ENCODE data around the gene OR5AK2. TPM values are rescaled to one million over a fixed set of nuclear protein-coding genes. Genes with fewer than 3 reads are reported as not detected.

OR5AK2 gene
- total and polyA plus RNA-seq, 2 donors (not counting 1 experiment from before 2014, with no cell fraction given): not detected

DNA sequence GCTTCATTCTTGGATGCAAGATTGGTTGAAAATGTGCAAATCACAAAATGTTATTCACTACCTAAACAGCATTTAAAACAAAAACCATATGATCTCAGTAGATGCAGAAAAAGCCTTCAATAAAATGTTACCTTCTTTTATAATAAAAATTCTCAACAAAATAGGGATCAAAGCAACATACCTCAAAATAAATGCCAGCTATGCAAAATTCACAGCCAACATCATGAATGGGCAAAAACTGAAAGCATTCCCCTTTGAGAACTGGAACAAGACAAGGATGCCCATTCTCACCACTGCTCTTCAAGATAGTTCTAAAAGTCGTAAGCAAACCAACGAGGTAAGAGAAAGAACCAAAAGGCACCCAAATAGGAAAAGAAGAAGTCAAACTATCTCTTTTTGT is 2.0 kb downstream of the OR5AK2 start:
- Histone ChIP-seq H4K20me1 (ENCODE audit: control insufficient read depth, extremely low read depth, insufficient read depth, low read length) (no peaks in the 10 kb centered on the region), H3K27ac (ENCODE audit: insufficient read depth, low read length) (no peak overlapping the region), H3K9ac (ENCODE audit: insufficient read depth, low read length) (no peak overlapping the region), H3K27me3 (ENCODE audit: control insufficient read depth, insufficient read depth, low read length) (no peaks in the 10 kb centered on the region), H3K4me1 (ENCODE audit: control insufficient read depth, extremely low read depth, insufficient read depth, low read length) (no peaks in the 10 kb centered on the region), H3K4me2 (ENCODE audit: extremely low read depth, insufficient read depth, low read length) (no peak overlapping the region), H3K9me3 (ENCODE audit: control insufficient read depth, insufficient read depth, low read depth, low read length) (no peaks in the 10 kb centered on the region), H3K36me3 (ENCODE audit: control insufficient read depth, insufficient read depth, low read length) (no peaks in the 10 kb centered on the region), H2AFZ (ENCODE audit: low read length) (no peak overlapping the region), H3K79me2 (ENCODE audit: control insufficient read depth, insufficient read depth, low read length) (no peaks in the 10 kb centered on the region), H3K4me3 (replicated peaks in 1 of 4; ENCODE audit: control extremely low read depth in 1 of 4, insufficient read depth in 1 of 4, low read depth in 3 of 4, low read length in 4 of 4) (no peak overlapping the region)
- no peak for DNase-seq (ENCODE audit: low read depth in 2 of 2)
- TF ChIP-seq, protein P1, sequence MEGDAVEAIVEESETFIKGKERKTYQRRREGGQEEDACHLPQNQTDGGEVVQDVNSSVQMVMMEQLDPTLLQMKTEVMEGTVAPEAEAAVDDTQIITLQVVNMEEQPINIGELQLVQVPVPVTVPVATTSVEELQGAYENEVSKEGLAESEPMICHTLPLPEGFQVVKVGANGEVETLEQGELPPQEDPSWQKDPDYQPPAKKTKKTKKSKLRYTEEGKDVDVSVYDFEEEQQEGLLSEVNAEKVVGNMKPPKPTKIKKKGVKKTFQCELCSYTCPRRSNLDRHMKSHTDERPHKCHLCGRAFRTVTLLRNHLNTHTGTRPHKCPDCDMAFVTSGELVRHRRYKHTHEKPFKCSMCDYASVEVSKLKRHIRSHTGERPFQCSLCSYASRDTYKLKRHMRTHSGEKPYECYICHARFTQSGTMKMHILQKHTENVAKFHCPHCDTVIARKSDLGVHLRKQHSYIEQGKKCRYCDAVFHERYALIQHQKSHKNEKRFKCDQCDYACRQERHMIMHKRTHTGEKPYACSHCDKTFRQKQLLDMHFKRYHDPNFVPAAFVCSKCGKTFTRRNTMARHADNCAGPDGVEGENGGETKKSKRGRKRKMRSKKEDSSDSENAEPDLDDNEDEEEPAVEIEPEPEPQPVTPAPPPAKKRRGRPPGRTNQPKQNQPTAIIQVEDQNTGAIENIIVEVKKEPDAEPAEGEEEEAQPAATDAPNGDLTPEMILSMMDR (conservative IDR thresholded peaks at IDR 0.05 in 1 of 2, IDR thresholded peaks at IDR 0.05 in 1 of 2; ENCODE audit: low read depth in 1 of 2, low read length in 2 of 2): no peak
- no peak for TF ChIP-seq EZH2 (IDR thresholded peaks at IDR 0.05; ENCODE audit: low read length, missing control alignments)

DNA sequence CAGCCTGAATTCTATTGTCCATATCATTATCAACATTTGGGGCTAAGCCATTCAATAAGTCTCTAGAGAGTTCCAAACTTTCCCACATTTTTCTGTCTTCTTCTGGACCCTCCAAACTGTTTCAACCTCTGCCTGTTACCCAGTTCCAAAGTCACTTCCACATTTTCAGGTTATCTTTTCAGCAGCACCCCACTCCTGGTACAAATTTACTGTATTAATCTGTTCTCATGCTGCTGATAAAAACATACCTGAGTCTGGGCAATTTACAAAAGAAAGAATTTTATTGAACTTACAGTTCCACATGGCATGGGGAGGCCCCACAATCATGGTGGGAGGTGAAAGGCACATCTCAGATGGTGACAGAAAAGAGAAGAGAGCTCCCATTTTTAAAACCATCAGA is 5.8 kb downstream of the OR5AK2 start:
- no peaks in the 10 kb centered on the region for H3K4me1 ChIP-seq (ENCODE audit: control insufficient read depth, extremely low read depth, insufficient read depth, low read length)
- no peak overlapping the region for H3K4me3 ChIP-seq (replicated peaks in 1 of 4; ENCODE audit: control extremely low read depth in 1 of 4, insufficient read depth in 1 of 4, low read depth in 3 of 4, low read length in 4 of 4)
- H3K4me2 ChIP-seq (ENCODE audit: extremely low read depth, insufficient read depth, low read length): no peak overlapping the region
- H4K20me1 ChIP-seq (ENCODE audit: control insufficient read depth, extremely low read depth, insufficient read depth, low read length): no peaks in the 10 kb centered on the region
- H3K27ac ChIP-seq (ENCODE audit: insufficient read depth, low read length): no peak overlapping the region
- no peaks in the 10 kb centered on the region for H3K27me3 ChIP-seq (ENCODE audit: control insufficient read depth, insufficient read depth, low read length)
- H3K9ac ChIP-seq (ENCODE audit: insufficient read depth, low read length): no peak overlapping the region
- no peak overlapping the region for H2AFZ ChIP-seq (ENCODE audit: low read length)
- no peaks in the 10 kb centered on the region for H3K9me3 ChIP-seq (ENCODE audit: control insufficient read depth, insufficient read depth, low read depth, low read length)
- TF ChIP-seq, protein P1 (conservative IDR thresholded peaks at IDR 0.05 in 1 of 2, IDR thresholded peaks at IDR 0.05 in 1 of 2; ENCODE audit: low read depth in 1 of 2, low read length in 2 of 2): no peak
- no peak for TF ChIP-seq EZH2 (IDR thresholded peaks at IDR 0.05; ENCODE audit: low read length, missing control alignments)
- H3K36me3 ChIP-seq (ENCODE audit: control insufficient read depth, insufficient read depth, low read length): no peaks in the 10 kb centered on the region
- H3K79me2 ChIP-seq (ENCODE audit: control insufficient read depth, insufficient read depth, low read length): no peaks in the 10 kb centered on the region
- no peak for DNase-seq (ENCODE audit: low read depth in 2 of 2)

DNA sequence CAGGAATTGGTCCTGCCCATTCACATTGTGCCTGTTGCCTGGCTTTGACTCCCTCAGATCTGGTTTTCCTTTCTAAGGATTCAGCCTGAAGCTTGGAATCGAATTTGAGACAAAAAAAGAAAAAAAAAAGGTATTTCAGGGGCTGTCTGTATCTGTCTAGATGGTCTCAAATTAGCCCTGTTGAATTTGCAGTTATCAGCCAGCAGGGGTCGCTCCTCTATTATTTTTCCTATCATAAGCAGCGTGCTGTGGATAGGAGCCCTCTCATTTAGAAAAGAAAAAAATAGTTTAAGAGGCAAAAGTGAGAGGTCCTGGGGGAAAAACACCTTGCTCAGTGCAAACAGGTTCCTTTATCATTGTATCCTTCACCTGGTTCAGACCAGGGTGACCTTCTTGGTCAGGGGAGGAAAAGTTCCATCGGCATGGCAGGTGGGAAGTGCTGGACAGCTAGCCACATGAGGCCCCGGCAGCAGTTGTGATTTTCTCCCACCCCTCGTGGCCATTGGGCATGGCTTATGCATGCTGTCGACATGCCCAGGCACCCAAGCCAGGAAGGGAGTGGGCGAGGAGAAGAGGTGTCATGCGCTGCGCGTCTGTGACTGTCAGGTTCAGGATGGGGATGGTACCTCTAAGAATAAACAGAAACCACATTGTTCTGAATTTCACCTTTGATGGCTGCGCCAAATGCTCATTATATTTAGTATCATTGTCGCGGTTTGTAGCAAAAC is 13.1 kb downstream of the OR5AK2 start:
- no peaks in the 10 kb centered on the region for H3K79me2 ChIP-seq (ENCODE audit: control insufficient read depth, insufficient read depth, low read length)
- H3K4me1 ChIP-seq (ENCODE audit: control insufficient read depth, extremely low read depth, insufficient read depth, low read length): no peaks in the 10 kb centered on the region
- no peaks in the 10 kb centered on the region for H3K9me3 ChIP-seq (ENCODE audit: control insufficient read depth, insufficient read depth, low read depth, low read length)
- no peaks in the 10 kb centered on the region for H3K27me3 ChIP-seq (ENCODE audit: control insufficient read depth, insufficient read depth, low read length)
- no peak overlapping the region for H3K27ac ChIP-seq (ENCODE audit: insufficient read depth, low read length)
- H2AFZ ChIP-seq (ENCODE audit: low read length): no peak overlapping the region
- H3K4me2 ChIP-seq (ENCODE audit: extremely low read depth, insufficient read depth, low read length): no peak overlapping the region
- DNase-seq (ENCODE audit: low read depth in 2 of 2): peak in 1 of 2 donors; percentile 5
- no peak overlapping the region for H3K9ac ChIP-seq (ENCODE audit: insufficient read depth, low read length)
- H3K4me3 ChIP-seq (replicated peaks in 1 of 4; ENCODE audit: control extremely low read depth in 1 of 4, insufficient read depth in 1 of 4, low read depth in 3 of 4, low read length in 4 of 4): no peak overlapping the region
- TF ChIP-seq, protein P1 (conservative IDR thresholded peaks at IDR 0.05 in 1 of 2, IDR thresholded peaks at IDR 0.05 in 1 of 2; ENCODE audit: low read depth in 1 of 2, low read length in 2 of 2): peak; percentile 35 to 36
- no peak for TF ChIP-seq EZH2 (IDR thresholded peaks at IDR 0.05; ENCODE audit: low read length, missing control alignments)
- no peaks in the 10 kb centered on the region for H3K36me3 ChIP-seq (ENCODE audit: control insufficient read depth, insufficient read depth, low read length)
- no peaks in the 10 kb centered on the region for H4K20me1 ChIP-seq (ENCODE audit: control insufficient read depth, extremely low read depth, insufficient read depth, low read length)

All from fibroblast of lung (primary cell).